Pons (tissue), 1 donor: ENCODE data around the gene TRDN.

Experiments used
- DNase-seq: peaks from one replicate; pipeline ENCODE4 v3.0.0-alpha.2; 2016; ENCODE audit warnings: low spot score

TRDN gene

GRCh38 chr6:123168892-123169773 is 467.6 kb downstream of the TRDN start:
- peak; percentile 2 for DNase-seq

- DNase-seq: no peak
These were observed 468.3 kb downstream of the TRDN start for GRCh38 chr6:123168466-123168865.
